ENCODE measurements around the gene SLC4A2. TPM values are rescaled to one million over a fixed set of nuclear protein-coding genes. Genes with fewer than 3 reads are reported as not detected.

SLC4A2 gene
- total and polyA plus RNA-seq, 4 experiments from 2014 or later, result 12.8 to 84.7 (median 53.5) TPM

GRCh38 chr7:151062111-151062398 is 2.7 kb downstream of the SLC4A2 start:
- H3K4me1 ChIP-seq (ENCODE audit: insufficient read depth, low read length), result peaks cover 35% of the 10 kb centered on the region
- no peak overlapping the region for H3K27ac ChIP-seq (ENCODE audit: low read depth, low read length)
- Mint-ChIP-seq H3K4me1 (peaks cover 16 to 42% (median 29%) of the 10 kb centered on the region in 4 donors), H3K4me3 (peak overlapping the region in 2 of 8 donors; percentile 43 to 56), H3K36me3 (peaks cover 0 to 36% of the 10 kb centered on the region in 2 donors), H3K27me3 (peaks cover 0 to 2% of the 10 kb centered on the region in 2 donors), H3K9me3 (no peaks in the 10 kb centered on the region), H3K27ac (no peak overlapping the region)
- ChIA-PET CTCF (ENCODE audit: partially characterized antibody) (interaction anchor here (1.3 kb wide), 1 partner anchor 22 kb away, joined by 3 read pairs; the partner anchor contains the start of gene TMUB1), POLR2A (ENCODE audit: partially characterized antibody) (interaction anchor here (1.5 kb wide), 1 partner anchor 22 kb away, joined by 3 read pairs; no protein-coding TSS in a partner anchor)
- intact Hi-C loops (cut with micrococcal nuclease), result no loop called here
- H3K36me3 ChIP-seq (ENCODE audit: insufficient read depth, low read length), result peaks cover 22% of the 10 kb centered on the region
- DNase-seq, result peak in 1 of 5 donors; percentile 33
- no peaks in the 10 kb centered on the region for H3K9me3 ChIP-seq (ENCODE audit: control insufficient read depth in 1 of 2, low read length in 2 of 2)
- no peak overlapping the region for H3K4me3 ChIP-seq (ENCODE audit: low read length in 2 of 2)
- no peaks in the 10 kb centered on the region for H3K27me3 ChIP-seq (ENCODE audit: insufficient read depth, low read length)

GRCh38 chr7:151062399-151063211 is 3.2 kb downstream of the SLC4A2 start:
- intact Hi-C loops (cut with micrococcal nuclease), result no loop called here
- peaks cover under 1 to 41% of the 10 kb centered on the region in 2 donors for H3K36me3 Mint-ChIP-seq
- H3K4me1 Mint-ChIP-seq, result peaks cover 11 to 36% (median 24%) of the 10 kb centered on the region in 4 donors

DNA sequence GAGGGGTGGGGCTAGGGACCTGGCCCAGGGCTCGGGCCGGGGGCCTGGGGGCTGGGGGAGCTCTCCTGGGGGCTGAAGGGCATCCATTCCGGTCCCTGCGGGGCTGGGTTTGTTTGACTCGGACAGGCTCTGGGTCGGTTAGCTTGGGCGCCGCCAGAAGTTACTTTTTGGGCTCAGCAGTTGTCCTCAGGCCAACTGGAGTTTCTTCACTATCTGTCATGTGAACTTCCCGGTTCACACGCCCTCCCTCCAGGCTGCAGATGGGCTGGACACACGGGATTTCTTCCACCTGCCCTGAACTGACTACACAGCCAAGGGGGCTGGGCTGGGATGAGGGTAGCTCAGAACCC is 3.8 kb downstream of the SLC4A2 start:
- ChIA-PET POLR2A (ENCODE audit: partially characterized antibody) (interaction anchor here (0.6 to 1.2 kb wide), 5 partner anchors 10 to 669 kb away, joined by 3 to 5 read pairs (median 3); partner anchors contain the start of genes FASTK and TMUB1), CTCF (ENCODE audit: partially characterized antibody) (interaction anchor here (1.5 kb wide), 1 partner anchor 48 kb away, joined by 5 read pairs; no protein-coding TSS in a partner anchor)
- Histone ChIP-seq H3K27ac (ENCODE audit: low read depth, low read length) (no peak overlapping the region), H3K9me3 (ENCODE audit: control insufficient read depth in 1 of 2, low read length in 2 of 2) (no peaks in the 10 kb centered on the region), H3K36me3 (ENCODE audit: insufficient read depth, low read length) (peaks cover 29% of the 10 kb centered on the region), H3K4me3 (ENCODE audit: low read length in 2 of 2) (no peak overlapping the region), H3K27me3 (ENCODE audit: insufficient read depth, low read length) (no peaks in the 10 kb centered on the region), H3K4me1 (ENCODE audit: insufficient read depth, low read length) (peaks cover 29% of the 10 kb centered on the region)
- Mint-ChIP-seq H3K9me3 (no peaks in the 10 kb centered on the region), H3K36me3 (peaks cover 6 to 42% of the 10 kb centered on the region in 2 donors), H3K27me3 (no peaks in the 10 kb centered on the region), H3K4me1 (peaks cover 11 to 30% (median 22%) of the 10 kb centered on the region in 4 donors), H3K4me3 (no peak overlapping the region), H3K27ac (peak overlapping the region in 3 of 7 donors; percentile 52 to 68 (median 63))
- intact Hi-C loops (cut with micrococcal nuclease), result no loop called here
- DNase-seq, result no peak

More at GRCh38 chr7:151062399-151063211, 3.2 kb downstream of the SLC4A2 start:
- Histone ChIP-seq H3K36me3 (ENCODE audit: insufficient read depth, low read length) (peaks cover 26% of the 10 kb centered on the region), H3K4me3 (ENCODE audit: low read length in 2 of 2) (no peak overlapping the region), H3K27ac (ENCODE audit: low read depth, low read length) (no peak overlapping the region), H3K27me3 (ENCODE audit: insufficient read depth, low read length) (no peaks in the 10 kb centered on the region), H3K9me3 (ENCODE audit: control insufficient read depth in 1 of 2, low read length in 2 of 2) (no peaks in the 10 kb centered on the region), H3K4me1 (ENCODE audit: insufficient read depth, low read length) (peaks cover 30% of the 10 kb centered on the region)
- Mint-ChIP-seq H3K27me3 (peaks cover 0 to 2% of the 10 kb centered on the region in 2 donors), H3K4me3 (no peak overlapping the region), H3K27ac (no peak overlapping the region), H3K9me3 (no peaks in the 10 kb centered on the region)
- no peak for DNase-seq
- ChIA-PET POLR2A (ENCODE audit: partially characterized antibody) (interaction anchor here (0.6 to 1.5 kb wide), 6 partner anchors 10 to 668 kb away, joined by 3 to 5 read pairs (median 3); partner anchors contain the start of genes FASTK and TMUB1), CTCF (ENCODE audit: partially characterized antibody) (interaction anchor here (1.3 to 1.5 kb wide), 2 partner anchors 21 to 48 kb away, joined by 3 to 5 read pairs; partner anchors contain the start of gene TMUB1)

DNA sequence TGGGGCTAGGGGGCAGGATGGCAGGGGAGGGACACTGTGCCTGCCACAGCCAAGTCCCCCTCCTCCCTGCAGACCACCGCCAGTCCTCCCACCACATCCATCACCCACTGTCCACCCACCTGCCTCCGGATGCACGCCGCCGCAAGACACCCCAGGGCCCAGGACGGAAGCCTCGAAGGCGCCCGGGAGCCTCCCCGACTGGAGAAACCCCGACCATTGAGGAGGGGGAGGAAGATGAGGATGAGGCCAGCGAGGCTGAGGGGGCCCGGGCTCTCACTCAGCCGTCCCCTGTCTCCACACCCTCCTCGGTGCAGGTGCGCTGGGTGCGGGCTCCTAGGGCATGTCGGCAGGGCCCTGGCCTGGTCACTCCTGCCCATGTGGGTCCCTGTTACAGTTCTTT is 5.1 kb downstream of the SLC4A2 start:
- Mint-ChIP-seq H3K4me3 (no peak overlapping the region), H3K27ac (no peak overlapping the region), H3K9me3 (no peaks in the 10 kb centered on the region), H3K4me1 (peaks cover 7 to 20% (median 15%) of the 10 kb centered on the region in 4 donors), H3K36me3 (peaks cover 10 to 42% of the 10 kb centered on the region in 2 donors), H3K27me3 (no peaks in the 10 kb centered on the region)
- Histone ChIP-seq H3K4me3 (ENCODE audit: low read length in 2 of 2) (no peak overlapping the region), H3K27ac (ENCODE audit: low read depth, low read length) (no peak overlapping the region), H3K36me3 (ENCODE audit: insufficient read depth, low read length) (peaks cover 31% of the 10 kb centered on the region), H3K4me1 (ENCODE audit: insufficient read depth, low read length) (peaks cover 18% of the 10 kb centered on the region), H3K27me3 (ENCODE audit: insufficient read depth, low read length) (no peaks in the 10 kb centered on the region), H3K9me3 (ENCODE audit: control insufficient read depth in 1 of 2, low read length in 2 of 2) (no peaks in the 10 kb centered on the region)
- DNase-seq, result no peak
- POLR2A ChIA-PET (ENCODE audit: partially characterized antibody), result no interaction called here
- CTCF ChIA-PET (ENCODE audit: partially characterized antibody), result no interaction called here
- intact Hi-C loops (cut with micrococcal nuclease), result no loop called here

DNA sequence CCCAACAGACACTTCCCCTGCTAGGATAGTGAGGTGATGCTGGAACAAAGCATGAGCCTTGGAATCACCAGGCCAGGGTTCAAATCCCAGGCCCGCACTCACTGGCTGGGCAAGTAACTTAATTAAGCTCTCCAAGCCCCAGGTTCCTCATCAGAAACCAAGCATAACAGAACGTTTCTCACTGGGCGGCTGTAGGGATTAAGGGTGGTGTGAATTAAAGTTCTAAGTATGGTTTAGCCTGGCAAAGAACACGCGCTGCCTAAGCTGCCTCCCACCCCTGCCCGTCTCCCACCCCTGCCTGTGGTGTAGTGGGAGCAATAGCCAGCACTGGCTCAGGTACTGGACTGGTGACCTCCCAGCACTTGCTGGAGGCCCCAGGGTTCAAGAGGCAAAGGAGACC is 5.6 kb downstream of the SLC4A2 start:
- H3K27ac ChIP-seq (ENCODE audit: low read depth, low read length), result no peak overlapping the region
- no peaks in the 10 kb centered on the region for H3K27me3 ChIP-seq (ENCODE audit: insufficient read depth, low read length)
- no peak for DNase-seq
- Mint-ChIP-seq H3K27ac (peak overlapping the region in 1 of 7 donors; percentile 47), H3K36me3 (peaks cover 11 to 45% of the 10 kb centered on the region in 2 donors), H3K27me3 (no peaks in the 10 kb centered on the region), H3K9me3 (no peaks in the 10 kb centered on the region), H3K4me1 (peaks cover 7 to 19% (median 15%) of the 10 kb centered on the region in 4 donors), H3K4me3 (no peak overlapping the region)
- H3K9me3 ChIP-seq (ENCODE audit: control insufficient read depth in 1 of 2, low read length in 2 of 2), result no peaks in the 10 kb centered on the region
- peaks cover 17% of the 10 kb centered on the region for H3K4me1 ChIP-seq (ENCODE audit: insufficient read depth, low read length)
- intact Hi-C loops (cut with micrococcal nuclease), result no loop called here
- no peak overlapping the region for H3K4me3 ChIP-seq (ENCODE audit: low read length in 2 of 2)
- POLR2A ChIA-PET (ENCODE audit: partially characterized antibody), result interaction anchor here (1.2 kb wide), 1 partner anchor 18 kb away, joined by 3 read pairs; no protein-coding TSS in a partner anchor
- H3K36me3 ChIP-seq (ENCODE audit: insufficient read depth, low read length), result peaks cover 31% of the 10 kb centered on the region
- CTCF ChIA-PET (ENCODE audit: partially characterized antibody), result no interaction called here

GRCh38 chr7:151065516-151065915 is 6.1 kb downstream of the SLC4A2 start:
- CTCF ChIA-PET (ENCODE audit: partially characterized antibody), result no interaction called here

GRCh38 chr7:151066273-151066974 is 7.0 kb downstream of the SLC4A2 start:
- H3K27me3 Mint-ChIP-seq, result no peaks in the 10 kb centered on the region
- intact Hi-C loops (cut with micrococcal nuclease), result no loop called here
- ChIA-PET POLR2A (ENCODE audit: partially characterized antibody) (interaction anchor here (0.6 kb wide), 1 partner anchor 14 kb away, joined by 4 read pairs; the partner anchor contains the start of gene FASTK), CTCF (ENCODE audit: partially characterized antibody) (no interaction called here)
- no peaks in the 10 kb centered on the region for H3K9me3 Mint-ChIP-seq
- Histone ChIP-seq H3K27me3 (ENCODE audit: insufficient read depth, low read length) (no peaks in the 10 kb centered on the region), H3K27ac (ENCODE audit: low read depth, low read length) (no peak overlapping the region), H3K4me3 (ENCODE audit: low read length in 2 of 2) (no peak overlapping the region), H3K36me3 (ENCODE audit: insufficient read depth, low read length) (peaks cover 31% of the 10 kb centered on the region), H3K9me3 (ENCODE audit: control insufficient read depth in 1 of 2, low read length in 2 of 2) (no peaks in the 10 kb centered on the region), H3K4me1 (ENCODE audit: insufficient read depth, low read length) (peaks cover 3% of the 10 kb centered on the region)
- H3K27ac Mint-ChIP-seq, result no peak overlapping the region
- no peak for DNase-seq
- peaks cover 2 to 5% (median 4%) of the 10 kb centered on the region in 4 donors for H3K4me1 Mint-ChIP-seq
- peaks cover 11 to 46% of the 10 kb centered on the region in 2 donors for H3K36me3 Mint-ChIP-seq
- no peak overlapping the region for H3K4me3 Mint-ChIP-seq

More at GRCh38 chr7:151065516-151065915, 6.1 kb downstream of the SLC4A2 start:
- Mint-ChIP-seq H3K27me3 (no peaks in the 10 kb centered on the region), H3K4me1 (peaks cover 7 to 14% (median 12%) of the 10 kb centered on the region in 4 donors), H3K9me3 (no peaks in the 10 kb centered on the region), H3K27ac (peak overlapping the region in 1 of 7 donors; percentile 47), H3K4me3 (no peak overlapping the region), H3K36me3 (peaks cover 11 to 46% of the 10 kb centered on the region in 2 donors)
- Histone ChIP-seq H3K4me1 (ENCODE audit: insufficient read depth, low read length) (peaks cover 12% of the 10 kb centered on the region), H3K36me3 (ENCODE audit: insufficient read depth, low read length) (peaks cover 31% of the 10 kb centered on the region), H3K27me3 (ENCODE audit: insufficient read depth, low read length) (no peaks in the 10 kb centered on the region), H3K9me3 (ENCODE audit: control insufficient read depth in 1 of 2, low read length in 2 of 2) (no peaks in the 10 kb centered on the region), H3K27ac (ENCODE audit: low read depth, low read length) (no peak overlapping the region), H3K4me3 (ENCODE audit: low read length in 2 of 2) (no peak overlapping the region)
- intact Hi-C loops (cut with micrococcal nuclease), result no loop called here
- POLR2A ChIA-PET (ENCODE audit: partially characterized antibody), result interaction anchor here (1.2 kb wide), 1 partner anchor 17 kb away, joined by 3 read pairs; no protein-coding TSS in a partner anchor
- no peak for DNase-seq
